Cardiac muscle cell (in vitro differentiated cells and primary cell): ENCODE measurements around the gene GALNT10. TPM values are rescaled to one million over a fixed set of nuclear protein-coding genes. Genes with fewer than 3 reads are reported as not detected.

Experiments used
- DNase-seq, 2 donors: peaks; one replicate each; pipeline versions ENCODE4 v3.0.0 to v3.0.0-alpha.2; 2010 to 2017; ENCODE audit warnings: low read depth in 1 of 2, low spot score in 1 of 2
- H3K27ac ChIP-seq: fragments of 200-600 bp; sonication (generic); 2 replicates; pipeline ENCODE4 v1.5.1; 2016
- H3K27me3 ChIP-seq: fragments of 200-600 bp; sonication (generic); 2 replicates; pipeline ENCODE4 v1.6.0; 2016; ENCODE audit warnings: control low read depth
- H3K36me3 ChIP-seq: fragments of 200-600 bp; sonication (generic); 2 replicates; pipeline ENCODE4 v1.5.1; 2016; ENCODE audit warnings: control low read depth
- H3K4me1 ChIP-seq: fragments of 200-600 bp; sonication (generic); 2 replicates; pipeline ENCODE4 v1.8.1; 2017; ENCODE audit warnings: low read depth, mild to moderate bottlenecking, mixed run types
- H3K4me3 ChIP-seq: fragments of 200-600 bp; sonication (generic); 2 replicates; pipeline ENCODE4 v1.5.1; 2016; ENCODE audit warnings: mild to moderate bottlenecking
- H3K9me3 ChIP-seq: fragments of 200-600 bp; sonication (generic); 2 replicates; pipeline ENCODE4 v1.5.1; 2017; ENCODE audit warnings: low read depth, mild to moderate bottlenecking, control low read depth
- polyA plus RNA-seq: library from polyadenylated mRNA; unstranded; fragments of >200 nt; fragmentation: Nextera tagmentation; extraction: Ambion mirVana; gene quantifications from 2 replicates; pipeline ENCODE4 v1.2.1, GENCODE V29; 2016
- total RNA-seq: library from RNA; depleted of rRNA; stranded (reverse); fragments of >200 nt; gene quantifications from 2 replicates; pipeline ENCODE4 v1.2.3, GENCODE V29; 2016
- TF ChIP-seq, protein P1 (sequence below): IDR thresholded peaks from 2 replicates; pipeline ENCODE4 v1.5.1; 2012; ENCODE audit warnings: low read depth, mild to moderate bottlenecking, low read length

Gene GALNT10
- total and polyA plus RNA-seq, 2 experiments from 2014 or later, result 8.2 TPM

DNA sequence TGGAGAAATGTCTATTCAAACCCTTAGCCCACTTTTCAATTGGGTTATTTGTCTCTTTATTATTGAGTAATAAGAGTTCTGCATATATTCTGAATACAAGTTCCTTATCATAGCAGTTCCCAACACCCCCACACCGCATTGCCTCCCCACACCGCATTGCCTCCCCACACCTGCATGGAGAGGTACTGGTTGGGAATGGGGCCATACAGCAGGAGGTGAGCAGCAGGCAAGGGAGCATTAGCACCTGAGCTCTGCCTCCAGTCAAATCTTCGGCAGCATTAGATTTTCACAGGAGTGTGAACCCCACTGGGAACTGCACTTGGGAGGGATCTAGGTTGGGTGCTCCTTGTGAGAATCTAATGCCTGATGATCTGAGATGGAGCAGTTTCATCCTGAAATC lies 244.7 kb downstream of the GALNT10 start:
- Histone ChIP-seq H3K27me3 (no peaks in the 10 kb centered on the region), H3K4me1 (no peaks in the 10 kb centered on the region), H3K4me3 (no peak overlapping the region), H3K27ac (no peak overlapping the region), H3K36me3 (no peaks in the 10 kb centered on the region), H3K9me3 (no peaks in the 10 kb centered on the region)
- DNase-seq, result no peak
- TF ChIP-seq, protein P1, sequence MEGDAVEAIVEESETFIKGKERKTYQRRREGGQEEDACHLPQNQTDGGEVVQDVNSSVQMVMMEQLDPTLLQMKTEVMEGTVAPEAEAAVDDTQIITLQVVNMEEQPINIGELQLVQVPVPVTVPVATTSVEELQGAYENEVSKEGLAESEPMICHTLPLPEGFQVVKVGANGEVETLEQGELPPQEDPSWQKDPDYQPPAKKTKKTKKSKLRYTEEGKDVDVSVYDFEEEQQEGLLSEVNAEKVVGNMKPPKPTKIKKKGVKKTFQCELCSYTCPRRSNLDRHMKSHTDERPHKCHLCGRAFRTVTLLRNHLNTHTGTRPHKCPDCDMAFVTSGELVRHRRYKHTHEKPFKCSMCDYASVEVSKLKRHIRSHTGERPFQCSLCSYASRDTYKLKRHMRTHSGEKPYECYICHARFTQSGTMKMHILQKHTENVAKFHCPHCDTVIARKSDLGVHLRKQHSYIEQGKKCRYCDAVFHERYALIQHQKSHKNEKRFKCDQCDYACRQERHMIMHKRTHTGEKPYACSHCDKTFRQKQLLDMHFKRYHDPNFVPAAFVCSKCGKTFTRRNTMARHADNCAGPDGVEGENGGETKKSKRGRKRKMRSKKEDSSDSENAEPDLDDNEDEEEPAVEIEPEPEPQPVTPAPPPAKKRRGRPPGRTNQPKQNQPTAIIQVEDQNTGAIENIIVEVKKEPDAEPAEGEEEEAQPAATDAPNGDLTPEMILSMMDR, result no peak

DNA sequence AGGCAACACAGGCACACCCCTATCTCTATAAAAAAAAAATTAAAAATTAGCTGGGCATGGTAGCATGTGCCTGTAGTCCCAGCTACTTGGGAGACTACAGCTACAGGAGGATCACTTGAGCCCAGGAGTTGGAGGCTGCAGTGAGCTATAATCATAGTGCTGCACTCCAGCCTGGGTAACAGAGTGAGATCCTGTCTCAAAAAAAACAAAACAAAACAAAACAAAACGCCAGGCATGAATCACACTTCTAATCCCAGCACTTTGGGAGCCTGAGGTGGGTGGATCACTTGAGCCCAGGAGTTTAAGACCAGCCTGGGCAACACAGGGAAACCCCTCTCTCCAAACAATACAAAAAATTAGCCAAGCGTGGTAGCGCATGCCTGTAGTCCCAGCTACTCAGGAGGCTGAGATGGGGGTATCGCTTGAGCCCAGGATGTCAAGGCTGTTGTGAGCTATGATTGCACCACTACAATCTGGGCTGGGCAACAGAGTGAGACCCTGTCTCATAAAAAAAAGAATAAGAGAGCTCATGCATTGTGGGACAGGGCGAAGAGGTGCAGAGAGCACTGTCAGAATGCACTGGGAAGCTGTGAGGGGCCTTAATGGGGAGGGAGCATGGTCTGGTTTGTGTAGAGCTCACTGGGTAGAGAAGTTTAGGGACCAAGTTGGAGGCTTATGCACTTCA lies 246.9 kb downstream of the GALNT10 start:
- no peaks in the 10 kb centered on the region for H3K27me3 ChIP-seq
- H3K4me1 ChIP-seq, result no peaks in the 10 kb centered on the region
- TF ChIP-seq, protein P1, result no peak
- no peak overlapping the region for H3K4me3 ChIP-seq
- DNase-seq, result no peak
- H3K9me3 ChIP-seq, result no peaks in the 10 kb centered on the region
- H3K36me3 ChIP-seq, result no peaks in the 10 kb centered on the region
- H3K27ac ChIP-seq, result no peak overlapping the region

DNA sequence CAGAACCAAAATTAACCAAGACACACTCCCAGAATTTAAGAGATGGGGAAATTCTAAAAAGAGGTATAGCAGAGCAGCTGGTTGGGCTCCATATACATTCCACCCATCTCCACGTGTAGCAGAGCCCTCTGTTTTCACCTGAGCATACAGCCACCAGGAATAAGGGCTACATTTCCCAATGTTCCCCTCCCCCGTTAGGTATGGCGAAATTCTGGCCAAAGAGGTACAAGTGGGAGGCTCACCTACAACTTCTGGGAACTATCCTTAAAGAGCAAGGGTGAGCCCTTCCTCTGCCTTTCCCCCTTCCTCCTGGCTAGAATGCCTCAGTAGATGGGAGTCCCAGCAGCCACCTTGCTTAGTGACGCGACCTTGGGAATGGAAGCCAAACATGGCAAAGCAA lies 250.0 kb downstream of the GALNT10 start:
- no peaks in the 10 kb centered on the region for H3K9me3 ChIP-seq
- no peak for DNase-seq
- no peak overlapping the region for H3K4me3 ChIP-seq
- peaks cover 3% of the 10 kb centered on the region for H3K36me3 ChIP-seq
- H3K27ac ChIP-seq, result no peak overlapping the region
- no peaks in the 10 kb centered on the region for H3K27me3 ChIP-seq
- TF ChIP-seq, protein P1, result no peak
- H3K4me1 ChIP-seq, result peaks cover 4% of the 10 kb centered on the region

DNA sequence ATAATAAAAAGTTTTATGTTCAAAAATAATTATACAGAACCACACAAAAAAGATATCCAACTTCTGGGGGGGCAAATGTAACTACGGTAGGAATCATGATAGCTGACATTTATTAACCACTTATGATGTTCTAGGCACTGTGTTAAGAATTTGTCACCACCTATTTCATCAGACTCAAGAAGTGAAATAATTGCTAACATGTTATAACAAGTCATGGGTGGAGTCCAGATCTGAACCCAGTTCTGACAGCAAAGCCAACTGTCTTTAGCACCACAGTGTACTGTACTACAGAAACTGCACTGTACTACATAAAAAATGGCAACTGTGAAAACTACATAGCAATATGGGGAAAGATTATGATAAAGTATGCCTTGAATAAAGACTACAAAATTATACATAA lies 252.3 kb downstream of the GALNT10 start:
- no peak overlapping the region for H3K27ac ChIP-seq
- H3K9me3 ChIP-seq, result no peaks in the 10 kb centered on the region
- no peak overlapping the region for H3K4me3 ChIP-seq
- H3K4me1 ChIP-seq, result peaks cover 10% of the 10 kb centered on the region
- no peaks in the 10 kb centered on the region for H3K27me3 ChIP-seq
- TF ChIP-seq, protein P1, result no peak
- peaks cover 3% of the 10 kb centered on the region for H3K36me3 ChIP-seq
- no peak for DNase-seq

DNA sequence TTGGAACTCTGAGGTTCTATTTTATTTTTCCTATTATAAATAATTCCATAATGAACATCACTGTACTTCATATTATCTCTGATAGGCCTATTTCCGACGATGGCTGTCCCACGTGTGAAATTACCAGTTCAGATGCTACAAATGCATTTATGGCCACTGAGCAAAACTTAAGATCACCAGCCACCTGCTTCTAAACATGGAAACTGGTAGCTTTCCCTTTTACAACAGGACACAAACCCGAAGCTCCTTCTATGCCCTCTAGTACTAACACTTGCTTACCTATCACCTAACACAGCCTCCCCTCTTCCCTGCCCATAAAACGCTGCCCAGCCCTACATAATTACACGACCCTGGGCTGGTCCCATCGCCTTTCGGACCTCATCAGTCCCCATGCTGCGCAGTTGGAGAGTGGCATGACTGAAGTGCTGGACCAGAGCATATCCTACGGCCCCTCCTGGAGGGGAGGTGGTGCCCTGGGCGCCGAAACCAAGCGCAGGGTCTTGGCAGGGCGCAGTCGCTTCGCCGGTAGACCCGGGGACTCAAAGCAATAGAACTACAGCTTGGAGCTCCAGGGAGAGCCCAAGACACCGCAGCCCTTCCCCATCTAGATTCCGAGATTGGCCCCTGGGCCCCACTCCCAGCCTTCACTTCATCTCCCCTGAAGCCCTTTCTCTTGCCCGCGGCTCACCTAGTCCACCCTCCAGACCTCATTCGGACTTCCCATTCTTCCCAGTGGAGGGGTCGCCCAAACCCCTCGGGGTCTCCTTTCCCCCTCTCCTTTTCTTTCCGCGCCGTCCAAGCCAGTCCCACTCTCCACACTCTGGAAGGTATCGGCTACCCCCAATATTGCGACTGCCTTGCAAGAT lies 254.3 kb downstream of the GALNT10 start:
- H3K27me3 ChIP-seq, result no peaks in the 10 kb centered on the region
- peaks cover 10% of the 10 kb centered on the region for H3K4me1 ChIP-seq
- TF ChIP-seq, protein P1, result no peak
- peak in 1 of 2 donors; percentile 29 for DNase-seq
- H3K27ac ChIP-seq, result no peak overlapping the region
- no peaks in the 10 kb centered on the region for H3K9me3 ChIP-seq
- H3K36me3 ChIP-seq, result peaks cover 3% of the 10 kb centered on the region
- H3K4me3 ChIP-seq, result peak overlapping the region; percentile 97
